CD14-positive monocyte (primary cell): ENCODE measurements around the gene SLC12A2. TPM values are rescaled to one million over a fixed set of nuclear protein-coding genes. Genes with fewer than 3 reads are reported as not detected.

Experiments
- DNase-seq, 3 donors: peaks; one replicate each; pipeline ENCODE4 v3.0.0-alpha.2; 2011 to 2022
- H2AFZ ChIP-seq: 2 replicates; pipeline ENCODE4 v1.6.0; 2012; ENCODE audit warnings: mild to moderate bottlenecking, low read depth, low read length, inconsistent platforms; ENCODE audit not compliant: insufficient read depth, poor library complexity, severe bottlenecking
- H3K27ac ChIP-seq, 2 donors: 1 replicate in 1 of 2; 2 replicates in 1 of 2; pipeline ENCODE4 v1.5.1; 2012 to 2013; ENCODE audit warnings: low read length in 2 of 2, control low read depth in 1 of 2, inconsistent platforms in 1 of 2, low read depth in 1 of 2, mild to moderate bottlenecking in 1 of 2
- H3K27me3 ChIP-seq, 2 donors: one replicate each; pipeline versions ENCODE4 v1.6.0 to v1.6.1; 2011 to 2013; ENCODE audit warnings: low read length in 2 of 2; ENCODE audit not compliant: control insufficient read depth in 2 of 2, insufficient read depth in 2 of 2
- H3K36me3 ChIP-seq, 2 donors: replicated peaks in 1 of 2; 1 replicate in 1 of 2; 2 replicates in 1 of 2; pipeline versions ENCODE4 v1.5.1 to v1.6.1; 2012 to 2013; ENCODE audit warnings: low read length in 2 of 2, control low read depth in 1 of 2, inconsistent platforms in 1 of 2, mild to moderate bottlenecking in 1 of 2; ENCODE audit not compliant: insufficient read depth in 2 of 2, control insufficient read depth in 1 of 2
- H3K4me1 ChIP-seq, 2 donors: 1 replicate in 1 of 2; 2 replicates in 1 of 2; pipeline versions ENCODE4 v1.5.1 to v1.6.1; 2012 to 2013; ENCODE audit warnings: low read length in 2 of 2, control low read depth in 1 of 2, inconsistent platforms in 1 of 2, mild to moderate bottlenecking in 1 of 2, moderate library complexity in 1 of 2; ENCODE audit not compliant: insufficient read depth in 2 of 2, control insufficient read depth in 1 of 2
- H3K4me2 ChIP-seq: replicated peaks from 2 replicates; pipeline ENCODE3; 2012; ENCODE audit warnings: low read length, moderate library complexity, mild to moderate bottlenecking; ENCODE audit not compliant: poor library complexity, severe bottlenecking; ENCODE audit errors: extremely low read depth
- H3K4me3 ChIP-seq, 3 experiments: fragments of 200-600 bp in 1 of 3; sonication (generic) in 1 of 3; replicated peaks in 1 of 3; 1 replicate in 2 of 3; 2 replicates in 1 of 3; pipeline ENCODE4 v1.5.1; 2011 to 2013; ENCODE audit warnings: low read length in 3 of 3, mild to moderate bottlenecking in 3 of 3, control low read depth in 2 of 3, low read depth in 2 of 3, inconsistent platforms in 1 of 3, moderate library complexity in 1 of 3
- H3K79me2 ChIP-seq: 2 replicates; pipeline ENCODE4 v1.6.0; 2012; ENCODE audit warnings: mild to moderate bottlenecking, control low read depth, inconsistent platforms, low read length, moderate library complexity; ENCODE audit not compliant: insufficient read depth
- H3K9ac ChIP-seq: 2 replicates; pipeline ENCODE4 v1.6.0; 2017; ENCODE audit warnings: low read length, mild to moderate bottlenecking; ENCODE audit not compliant: insufficient read depth, poor library complexity, severe bottlenecking
- H3K9me3 ChIP-seq, 2 donors: replicated peaks in 1 of 2; 1 replicate in 1 of 2; 2 replicates in 1 of 2; pipeline versions ENCODE4 v1.5.1 to v1.6.1; 2012 to 2013; ENCODE audit warnings: low read length in 2 of 2, control low read depth in 1 of 2; ENCODE audit not compliant: control insufficient read depth in 1 of 2, insufficient read depth in 1 of 2
- H4K20me1 ChIP-seq: 2 replicates; pipeline ENCODE4 v1.6.0; 2012; ENCODE audit warnings: mild to moderate bottlenecking, low read length, control low read depth, moderate library complexity; ENCODE audit not compliant: insufficient read depth
- H3K27ac Mint-ChIP-seq, 7 donors: one replicate each; pipeline ENCODE4 v1.8.0; 2020; ENCODE audit warnings: mild to moderate bottlenecking in 7 of 7, mixed read lengths in 7 of 7, moderate library complexity in 6 of 7, inconsistent platforms in 2 of 7
- H3K27me3 Mint-ChIP-seq, 3 donors: one replicate each; pipeline ENCODE4 v1.8.0; 2021 to 2022; ENCODE audit warnings: low read depth in 3 of 3, mild to moderate bottlenecking in 3 of 3, mixed read lengths in 3 of 3, moderate library complexity in 3 of 3, inconsistent platforms in 1 of 3
- H3K36me3 Mint-ChIP-seq, 2 donors: one replicate each; pipeline ENCODE4 v1.8.0; 2020; ENCODE audit warnings: mixed read lengths in 2 of 2, inconsistent platforms in 1 of 2, mild to moderate bottlenecking in 1 of 2
- H3K4me1 Mint-ChIP-seq: one replicate; pipeline ENCODE4 v1.8.0; 2020; ENCODE audit warnings: mild to moderate bottlenecking, mixed read lengths
- H3K4me3 Mint-ChIP-seq, 2 donors: one replicate each; pipeline ENCODE4 v1.8.0; 2020; ENCODE audit warnings: mild to moderate bottlenecking in 2 of 2, mixed read lengths in 2 of 2, moderate library complexity in 1 of 2
- H3K9me3 Mint-ChIP-seq, 7 donors: one replicate each; pipeline ENCODE4 v1.8.0; 2020 to 2022; ENCODE audit warnings: mixed read lengths in 7 of 7, mild to moderate bottlenecking in 6 of 7, moderate library complexity in 6 of 7, inconsistent platforms in 2 of 7
- WGBS: methylation state at CpG from one replicate; pipeline ENCODE4 v1.1.5; 2013; ENCODE audit warnings: missing lambda C conversion rate; ENCODE audit not compliant: insufficient coverage; 5-methylcytosine and 5-hydroxymethylcytosine counted together
- intact Hi-C, 2 donors: fragments of 100-400 bp; cut with micrococcal nuclease; formaldehyde crosslinking; loops; one replicate each; pipeline versions ENCODE4 v1.15.0 to v1.15.1; 2023
- polyA plus RNA-seq, 3 donors: library from polyadenylated mRNA; depleted of rRNA in 1 of 3; unstranded in 2 of 3; stranded (reverse) in 1 of 3; fragments of 300-500 nt in 2 of 3; fragments of >200 nt in 1 of 3; fragmentation: Illumina TruSeq in 2 of 3; gene quantifications; 1 replicate in 2 of 3; 2 replicates in 1 of 3; pipeline ENCODE4 v1.2.3, GENCODE V29; 2012 to 2021
- TF ChIP-seq, protein P1 (sequence below): fragments of 200-600 bp; IDR thresholded peaks from one replicate; pipeline ENCODE4 v1.8.0; 2022; ENCODE audit warnings: antibody characterized with exemption, mild to moderate bottlenecking

SLC12A2 gene
- polyA plus RNA-seq, 3 donors = 1.0 to 1.2 (median 1.0) TPM

DNA sequence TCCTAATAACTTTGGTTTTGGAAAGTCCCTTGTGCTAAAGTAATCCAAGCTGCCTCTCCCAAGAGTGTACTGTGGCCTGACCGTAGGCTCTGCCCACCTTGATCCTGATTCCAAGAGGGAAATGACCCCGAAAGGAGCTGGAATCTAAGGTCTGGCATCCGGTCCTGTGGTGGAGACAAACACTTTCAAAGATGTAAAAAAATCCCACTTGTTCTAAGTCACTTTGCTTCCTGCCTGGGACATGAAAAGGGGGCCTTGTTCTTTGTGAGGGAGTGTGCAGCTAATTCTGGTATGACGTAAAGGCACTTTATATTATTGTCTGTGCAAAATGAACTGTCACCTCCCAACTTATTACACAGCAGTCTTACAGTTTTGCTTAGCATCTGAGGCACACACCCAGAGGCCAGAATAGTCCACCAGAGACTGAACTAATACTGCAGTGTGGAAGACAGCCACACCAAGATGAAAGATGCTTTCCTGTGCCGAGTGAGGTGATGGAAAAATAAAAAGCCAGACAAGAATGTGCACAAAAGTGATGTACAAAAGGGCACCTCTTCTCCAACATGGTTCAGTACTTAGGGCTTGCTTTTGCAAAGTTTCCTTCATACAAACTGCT lies 128.7 kb downstream of the SLC12A2 start:
- H3K4me3 ChIP-seq = no peak overlapping the region
- no peak overlapping the region for H3K27ac ChIP-seq
- Mint-ChIP-seq H3K4me1 (peaks cover 4% of the 10 kb centered on the region), H3K4me3 (no peak overlapping the region), H3K9me3 (no peaks in the 10 kb centered on the region), H3K36me3 (no peaks in the 10 kb centered on the region), H3K27me3 (peaks cover 0 to 3% (median 2%) of the 10 kb centered on the region in 3 donors), H3K27ac (no peak overlapping the region)
- H4K20me1 ChIP-seq = no peaks in the 10 kb centered on the region
- intact Hi-C loops = loop anchor here (5.0 to 10.0 kb wide), 3 partner anchors 283 to 1643 kb away; no protein-coding TSS in a partner anchor
- H3K4me2 ChIP-seq = no peak overlapping the region
- no peak for DNase-seq
- no peaks in the 10 kb centered on the region for H3K4me1 ChIP-seq
- no peaks in the 10 kb centered on the region for H3K27me3 ChIP-seq
- H3K9me3 ChIP-seq = no peaks in the 10 kb centered on the region
- H3K9ac ChIP-seq = no peak overlapping the region
- 92% methylated on average over 2 of the region's 5 CpGs for WGBS
- TF ChIP-seq, protein P1, sequence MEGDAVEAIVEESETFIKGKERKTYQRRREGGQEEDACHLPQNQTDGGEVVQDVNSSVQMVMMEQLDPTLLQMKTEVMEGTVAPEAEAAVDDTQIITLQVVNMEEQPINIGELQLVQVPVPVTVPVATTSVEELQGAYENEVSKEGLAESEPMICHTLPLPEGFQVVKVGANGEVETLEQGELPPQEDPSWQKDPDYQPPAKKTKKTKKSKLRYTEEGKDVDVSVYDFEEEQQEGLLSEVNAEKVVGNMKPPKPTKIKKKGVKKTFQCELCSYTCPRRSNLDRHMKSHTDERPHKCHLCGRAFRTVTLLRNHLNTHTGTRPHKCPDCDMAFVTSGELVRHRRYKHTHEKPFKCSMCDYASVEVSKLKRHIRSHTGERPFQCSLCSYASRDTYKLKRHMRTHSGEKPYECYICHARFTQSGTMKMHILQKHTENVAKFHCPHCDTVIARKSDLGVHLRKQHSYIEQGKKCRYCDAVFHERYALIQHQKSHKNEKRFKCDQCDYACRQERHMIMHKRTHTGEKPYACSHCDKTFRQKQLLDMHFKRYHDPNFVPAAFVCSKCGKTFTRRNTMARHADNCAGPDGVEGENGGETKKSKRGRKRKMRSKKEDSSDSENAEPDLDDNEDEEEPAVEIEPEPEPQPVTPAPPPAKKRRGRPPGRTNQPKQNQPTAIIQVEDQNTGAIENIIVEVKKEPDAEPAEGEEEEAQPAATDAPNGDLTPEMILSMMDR = no peak
- no peaks in the 10 kb centered on the region for H3K36me3 ChIP-seq
- H3K79me2 ChIP-seq = no peaks in the 10 kb centered on the region
- no peak overlapping the region for H2AFZ ChIP-seq

DNA sequence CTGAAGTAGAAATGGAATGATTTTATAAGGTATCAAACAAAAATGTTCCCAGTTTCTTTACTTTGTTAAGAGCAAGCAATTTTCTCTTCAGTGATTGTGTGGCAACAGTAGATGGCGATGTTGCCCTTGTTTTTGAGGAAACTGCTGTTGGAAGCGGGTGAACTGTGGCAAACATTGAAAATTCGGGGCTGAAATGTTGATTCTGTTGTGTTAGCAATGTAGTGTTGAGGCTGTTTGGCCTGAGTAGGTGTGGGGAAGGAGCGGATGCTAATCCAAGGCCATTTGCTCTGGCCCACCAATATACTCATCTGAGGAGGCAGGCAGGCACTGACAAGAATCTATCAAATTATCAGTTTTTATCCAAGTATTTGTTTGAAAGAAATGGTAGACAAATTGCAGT lies 129.8 kb downstream of the SLC12A2 start:
- H3K9me3 ChIP-seq = no peaks in the 10 kb centered on the region
- H4K20me1 ChIP-seq = no peaks in the 10 kb centered on the region
- no peak overlapping the region for H3K9ac ChIP-seq
- H3K79me2 ChIP-seq = no peaks in the 10 kb centered on the region
- no peak overlapping the region for H3K4me2 ChIP-seq
- Mint-ChIP-seq H3K36me3 (no peaks in the 10 kb centered on the region), H3K4me1 (peaks cover 2% of the 10 kb centered on the region), H3K27me3 (peaks cover 0 to 3% (median 2%) of the 10 kb centered on the region in 3 donors), H3K4me3 (no peak overlapping the region), H3K9me3 (peaks cover 0 to 2% (median 0%) of the 10 kb centered on the region in 7 donors), H3K27ac (no peak overlapping the region)
- no peak overlapping the region for H2AFZ ChIP-seq
- no peak overlapping the region for H3K27ac ChIP-seq
- no peak overlapping the region for H3K4me3 ChIP-seq
- H3K27me3 ChIP-seq = no peaks in the 10 kb centered on the region
- peak; percentile 9 to 40 (median 26) for DNase-seq
- no peaks in the 10 kb centered on the region for H3K36me3 ChIP-seq
- intact Hi-C loops = loop anchor here (5.0 to 10.0 kb wide), 3 partner anchors 281 to 1641 kb away; no protein-coding TSS in a partner anchor
- TF ChIP-seq, protein P1 = peak; percentile 79
- no peaks in the 10 kb centered on the region for H3K4me1 ChIP-seq
- WGBS = 0% methylated on average over 3 of the region's 4 CpGs
